ENCODE measurements around the gene CDCA8.

The CDCA8 gene

GRCh38 chr1:37692078-37692833 lies at the start of gene CDCA8:
Gene CDCA8, plus strand, starts transcription at chr1:37692516. Its CDS starts 175 bp downstream, at chr1:37692691.
- DNase-seq, result peak; percentile 98

- DNase-seq, result no peak
Measured at GRCh38 chr1:37647281-37647680, 45.0 kb upstream of the CDCA8 start.

GRCh38 chr1:37650173-37650572 lies 42.1 kb upstream of the CDCA8 start:
- DNase-seq, result no peak

GRCh38 chr1:37650721-37651120 lies 41.6 kb upstream of the CDCA8 start:
- no peak for DNase-seq

- no peak for DNase-seq
Measured at GRCh38 chr1:37651803-37652202, 40.5 kb upstream of the CDCA8 start.

GRCh38 chr1:37652976-37653375 lies 39.3 kb upstream of the CDCA8 start:
- no peak for DNase-seq

- DNase-seq, result no peak
Measured at GRCh38 chr1:37653906-37654305, 38.4 kb upstream of the CDCA8 start.

GRCh38 chr1:37655274-37655673 lies 37.0 kb upstream of the CDCA8 start:
- no peak for DNase-seq

- DNase-seq, result no peak
Measured at GRCh38 chr1:37656026-37656425, 36.3 kb upstream of the CDCA8 start.

GRCh38 chr1:37656881-37657280 lies 35.4 kb upstream of the CDCA8 start:
- no peak for DNase-seq

GRCh38 chr1:37657620-37658412 lies 34.5 kb upstream of the CDCA8 start:
- no peak for DNase-seq

GRCh38 chr1:37658486-37658885 lies 33.8 kb upstream of the CDCA8 start:
- DNase-seq, result no peak

GRCh38 chr1:37660664-37661063 lies 31.7 kb upstream of the CDCA8 start:
- DNase-seq, result no peak

- no peak for DNase-seq
Measured at GRCh38 chr1:37661401-37661800, 30.9 kb upstream of the CDCA8 start.

GRCh38 chr1:37662031-37662755 lies 30.1 kb upstream of the CDCA8 start:
- DNase-seq, result no peak

- DNase-seq, result no peak
Measured at GRCh38 chr1:37663426-37664000, 28.8 kb upstream of the CDCA8 start.

- DNase-seq, result no peak
Measured at GRCh38 chr1:37666241-37666867, 26.0 kb upstream of the CDCA8 start.

GRCh38 chr1:37667023-37667671 lies 25.2 kb upstream of the CDCA8 start:
- no peak for DNase-seq

GRCh38 chr1:37670133-37670532 lies 22.2 kb upstream of the CDCA8 start:
- no peak for DNase-seq

GRCh38 chr1:37671261-37671660 lies 21.1 kb upstream of the CDCA8 start:
- DNase-seq, result no peak

GRCh38 chr1:37672136-37672870 lies 20.0 kb upstream of the CDCA8 start:
- no peak for DNase-seq

Measured in activated CD4-positive, alpha-beta T cell treated with anti-CD3 and anti-CD28 coated beads, Interleukin-2, amount 50 U/mL, for 4 hours (primary cell).